Progenitor cell of endocrine pancreas (in vitro differentiated cells): ENCODE data around the gene TMEM222. TPM values are rescaled to one million over a fixed set of nuclear protein-coding genes. Genes with fewer than 3 reads are reported as not detected.

Experiments used
- DNase-seq: peaks from one replicate; pipeline ENCODE4 v3.0.0; 2021; ENCODE audit warnings: low spot score; ENCODE audit not compliant: unreplicated experiment
- H3K27ac Mint-ChIP-seq: 2 replicates; pipeline ENCODE4 v1.8.0; 2021; ENCODE audit warnings: mild to moderate bottlenecking, moderate library complexity, mixed read lengths
- H3K27me3 Mint-ChIP-seq: 2 replicates; pipeline ENCODE4 v1.8.0; 2021; ENCODE audit warnings: mixed read lengths
- H3K36me3 Mint-ChIP-seq: 2 replicates; pipeline ENCODE4 v1.8.0; 2022; ENCODE audit warnings: mixed read lengths; ENCODE audit not compliant: insufficient read depth
- H3K4me1 Mint-ChIP-seq: 2 replicates; pipeline ENCODE4 v1.8.0; 2021; ENCODE audit warnings: low read depth, mixed read lengths
- H3K4me3 Mint-ChIP-seq: 2 replicates; pipeline ENCODE4 v1.8.0; 2021; ENCODE audit warnings: low read depth, mild to moderate bottlenecking, moderate library complexity, mixed read lengths
- H3K9me3 Mint-ChIP-seq: 2 replicates; pipeline ENCODE4 v1.8.0; 2021; ENCODE audit warnings: low read depth, mixed read lengths
- CTCF ChIP-seq: fragments of 200-600 bp; sonication (generic); IDR thresholded peaks from one replicate; pipeline ENCODE4 v1.5.0; 2021; ENCODE audit warnings: antibody characterized with exemption, mild to moderate bottlenecking; ENCODE audit not compliant: unreplicated experiment
- total RNA-seq: library from RNA; stranded (reverse); gene quantifications from 2 replicates; pipeline ENCODE4 v1.2.1, GENCODE V29; 2021

Gene TMEM222
- total RNA-seq, 1 donor from 2014 or later: 37.1 TPM

GRCh38 chr1:27307874-27308598 lies 13.9 kb upstream of the TMEM222 start:
- H3K4me1 Mint-ChIP-seq: no peaks in the 10 kb centered on the region
- H3K4me3 Mint-ChIP-seq: no peak overlapping the region
- no peak for TF ChIP-seq CTCF
- H3K27me3 Mint-ChIP-seq: no peaks in the 10 kb centered on the region
- DNase-seq: no peak
- no peaks in the 10 kb centered on the region for H3K9me3 Mint-ChIP-seq
- H3K27ac Mint-ChIP-seq: no peak overlapping the region
- peaks cover 3% of the 10 kb centered on the region for H3K36me3 Mint-ChIP-seq

GRCh38 chr1:27314169-27314568 lies 7.8 kb upstream of the TMEM222 start:
- no peak overlapping the region for H3K4me3 Mint-ChIP-seq
- H3K9me3 Mint-ChIP-seq: no peaks in the 10 kb centered on the region
- H3K27ac Mint-ChIP-seq: no peak overlapping the region
- no peak for TF ChIP-seq CTCF
- H3K4me1 Mint-ChIP-seq: no peaks in the 10 kb centered on the region
- H3K36me3 Mint-ChIP-seq: no peaks in the 10 kb centered on the region
- H3K27me3 Mint-ChIP-seq: peaks cover 12% of the 10 kb centered on the region
- no peak for DNase-seq

GRCh38 chr1:27314737-27315136 lies 7.2 kb upstream of the TMEM222 start:
- no peaks in the 10 kb centered on the region for H3K4me1 Mint-ChIP-seq
- no peaks in the 10 kb centered on the region for H3K36me3 Mint-ChIP-seq
- no peaks in the 10 kb centered on the region for H3K9me3 Mint-ChIP-seq
- H3K27me3 Mint-ChIP-seq: peaks cover 13% of the 10 kb centered on the region
- no peak for DNase-seq
- no peak overlapping the region for H3K27ac Mint-ChIP-seq
- H3K4me3 Mint-ChIP-seq: no peak overlapping the region
- TF ChIP-seq CTCF: no peak

GRCh38 chr1:27316860-27317259 lies 5.1 kb upstream of the TMEM222 start:
- DNase-seq: no peak
- Mint-ChIP-seq H3K4me3 (no peak overlapping the region), H3K27ac (no peak overlapping the region), H3K27me3 (peaks cover 16% of the 10 kb centered on the region), H3K4me1 (no peaks in the 10 kb centered on the region), H3K36me3 (no peaks in the 10 kb centered on the region), H3K9me3 (no peaks in the 10 kb centered on the region)
- TF ChIP-seq CTCF: no peak

GRCh38 chr1:27318136-27318535 lies 3.8 kb upstream of the TMEM222 start:
- no peak for DNase-seq
- Mint-ChIP-seq H3K36me3 (no peaks in the 10 kb centered on the region), H3K9me3 (no peaks in the 10 kb centered on the region), H3K27ac (no peak overlapping the region), H3K4me3 (no peak overlapping the region), H3K4me1 (peaks cover 5% of the 10 kb centered on the region), H3K27me3 (peaks cover 16% of the 10 kb centered on the region)
- no peak for TF ChIP-seq CTCF
